Stimulated activated CD8-positive, alpha-beta memory T cell treated with anti-CD3 and anti-CD28 coated beads, Interleukin-15, amount 100 ng/mL, for 1 hour (primary cell): Measurements from ENCODE around the gene DENND1B.

ENCODE experiments used
- DNase-seq: peaks from one replicate; pipeline ENCODE4 v3.0.0-alpha.2; 2020; ENCODE audit warnings: low read depth

The DENND1B gene

GRCh38 chr1:197683895-197684553 lies 91.3 kb downstream of the DENND1B start:
- no peak for DNase-seq

- DNase-seq = no peak
Measured at GRCh38 chr1:197683280-197683679, 92.0 kb downstream of the DENND1B start.

- DNase-seq = no peak
Measured at GRCh38 chr1:197680311-197680710, 95.0 kb downstream of the DENND1B start.

- DNase-seq = no peak
Measured at GRCh38 chr1:197677752-197678295, 97.5 kb downstream of the DENND1B start.

- DNase-seq = no peak
Measured at GRCh38 chr1:197677313-197677712, 98.0 kb downstream of the DENND1B start.

- DNase-seq = no peak
Measured at GRCh38 chr1:197675583-197676208, 99.6 kb downstream of the DENND1B start.

- no peak for DNase-seq
Measured at GRCh38 chr1:197674286-197674685, 101.0 kb downstream of the DENND1B start.

- no peak for DNase-seq
Measured at GRCh38 chr1:197673292-197673691, 102.0 kb downstream of the DENND1B start.

GRCh38 chr1:197672347-197672746 lies 102.9 kb downstream of the DENND1B start:
- DNase-seq = no peak

- DNase-seq = no peak
Measured at GRCh38 chr1:197671920-197672319, 103.4 kb downstream of the DENND1B start.

GRCh38 chr1:197671140-197671539 lies 104.1 kb downstream of the DENND1B start:
- DNase-seq = no peak

GRCh38 chr1:197666769-197667285 lies 108.5 kb downstream of the DENND1B start:
- no peak for DNase-seq

- DNase-seq = no peak
Measured at GRCh38 chr1:197664391-197664790, 110.9 kb downstream of the DENND1B start.

- no peak for DNase-seq
Measured at GRCh38 chr1:197663162-197663953, 111.9 kb downstream of the DENND1B start.

GRCh38 chr1:197660389-197660788 lies 114.9 kb downstream of the DENND1B start:
- no peak for DNase-seq

- DNase-seq = no peak
Measured at GRCh38 chr1:197659171-197659570, 116.1 kb downstream of the DENND1B start.

- no peak for DNase-seq
Measured at GRCh38 chr1:197649188-197649587, 126.1 kb downstream of the DENND1B start.

- DNase-seq = no peak
Measured at GRCh38 chr1:197638316-197638715, 137.0 kb downstream of the DENND1B start.

GRCh38 chr1:197637406-197637805 lies 137.9 kb downstream of the DENND1B start:
- no peak for DNase-seq

- DNase-seq = no peak
Measured at GRCh38 chr1:197633447-197634078, 141.7 kb downstream of the DENND1B start.

- no peak for DNase-seq
Measured at GRCh38 chr1:197632651-197633050, 142.6 kb downstream of the DENND1B start.

- no peak for DNase-seq
Measured at GRCh38 chr1:197632005-197632404, 143.3 kb downstream of the DENND1B start.
